Stimulated activated CD8-positive, alpha-beta memory T cell treated with anti-CD3 and anti-CD28 coated beads, Interleukin-2, amount 100 ng/mL, for 48 hours (primary cell): ENCODE results near the gene CLEC2A.
"Not testable (repeated sequence)": the region's sequence is repeated elsewhere in the genome, so short reads cannot be mapped to it uniquely, and the experiment has no call there.

ENCODE experiments used
- DNase-seq, 2 donors: peaks; one replicate each; pipeline ENCODE4 v3.0.0-alpha.2; 2020; ENCODE audit warnings: low read depth in 2 of 2

Gene CLEC2A

GRCh38 chr12:9881988-9882387 lies 50.2 kb downstream of the CLEC2A start:
- DNase-seq, result no peak

GRCh38 chr12:9881246-9881645 lies 50.9 kb downstream of the CLEC2A start, which contains the start of gene KLRF2:
Gene KLRF2, plus strand, starts transcription at chr12:9881489. Its CDS starts 107 bp downstream, at chr12:9881596.
- no peak for DNase-seq

GRCh38 chr12:9880532-9881078 lies 51.6 kb downstream of the CLEC2A start:
- DNase-seq, result no peak

- not testable (repeated sequence) for DNase-seq
Observed at GRCh38 chr12:9876120-9876519, 56.0 kb downstream of the CLEC2A start.

GRCh38 chr12:9872742-9873141 lies 59.4 kb downstream of the CLEC2A start:
- no peak for DNase-seq

GRCh38 chr12:9872162-9872561 lies 60.0 kb downstream of the CLEC2A start:
- DNase-seq, result no peak

- no peak for DNase-seq
Observed at GRCh38 chr12:9870286-9870866, 61.8 kb downstream of the CLEC2A start.

- DNase-seq, result no peak
Observed at GRCh38 chr12:9869307-9870161, 62.6 kb downstream of the CLEC2A start, which contains the start of gene CLEC2B. Gene CLEC2B, minus strand, starts transcription at chr12:9869354.

GRCh38 chr12:9868951-9869306 lies 63.2 kb downstream of the CLEC2A start:
- no peak for DNase-seq

GRCh38 chr12:9868311-9868801 lies 63.8 kb downstream of the CLEC2A start:
- DNase-seq, result no peak

GRCh38 chr12:9867531-9867930 lies 64.6 kb downstream of the CLEC2A start:
- no peak for DNase-seq

- no peak for DNase-seq
Observed at GRCh38 chr12:9866860-9867269, 65.3 kb downstream of the CLEC2A start.

- no peak for DNase-seq
Observed at GRCh38 chr12:9864913-9865675, 67.1 kb downstream of the CLEC2A start.
